GM19025 (cell line): ENCODE measurements around the gene DIABLO.
"Not testable (repeated sequence)": the region's sequence is repeated elsewhere in the genome, so short reads cannot be mapped to it uniquely, and the experiment has no call there.

Experiments
- ATAC-seq: cut with Tn5 transposase; IDR thresholded peaks from one replicate; pipeline ENCODE4 v1.9.1; 2021; ENCODE audit warnings: mild to moderate bottlenecking, low read depth, moderate library complexity; ENCODE audit not compliant: unreplicated experiment

The DIABLO gene

GRCh38 chr12:122190842-122191668, 34.8 kb downstream of the DIABLO start:
- ATAC-seq: no peak

DNA sequence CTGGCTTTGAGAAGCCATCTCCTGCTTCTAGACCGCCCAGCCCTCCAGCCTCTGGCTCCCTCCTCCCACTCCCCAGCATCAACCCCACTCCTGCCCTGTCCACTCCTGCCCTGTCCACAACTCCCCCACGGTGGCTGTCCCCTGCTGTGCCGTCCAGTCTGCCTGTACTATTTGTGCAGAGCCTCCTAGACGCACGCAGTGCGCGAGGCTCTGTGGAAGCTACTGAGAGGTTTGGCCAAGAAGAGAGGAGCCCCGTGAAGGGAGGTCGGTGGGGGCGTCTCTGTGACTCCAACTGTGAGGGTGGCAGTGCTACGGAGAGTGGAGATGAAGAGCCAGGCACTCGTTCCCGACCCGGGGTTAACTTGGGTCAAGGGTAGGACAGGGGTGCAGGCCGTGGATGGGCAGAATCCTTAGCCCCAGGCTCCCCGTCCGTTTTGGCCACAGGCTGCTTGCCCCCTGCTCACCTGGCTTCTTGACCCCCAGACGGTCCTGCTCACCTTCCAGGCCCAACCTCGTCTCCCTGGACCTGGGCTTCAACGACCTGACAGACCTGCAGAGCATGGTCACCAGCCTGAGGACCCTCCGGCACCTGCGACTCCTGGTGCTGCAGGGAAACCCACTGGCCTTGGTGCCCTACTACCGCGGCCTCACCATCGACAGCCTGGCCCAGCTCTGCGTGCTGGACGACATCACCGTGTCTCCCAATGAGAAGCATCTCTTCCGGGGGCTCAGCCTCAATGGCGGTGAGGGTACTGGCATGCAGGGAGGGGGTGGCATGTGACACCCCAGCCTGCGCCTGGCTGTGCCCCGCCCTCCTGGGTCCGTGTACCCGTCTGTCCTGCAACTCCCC, 36.0 kb downstream of the DIABLO start:
- no peak for ATAC-seq

- ATAC-seq: no peak
Observed at GRCh38 chr12:122187466-122187865, 38.4 kb downstream of the DIABLO start.

- no peak for ATAC-seq
Observed at GRCh38 chr12:122185494-122186082, 40.3 kb downstream of the DIABLO start.

DNA sequence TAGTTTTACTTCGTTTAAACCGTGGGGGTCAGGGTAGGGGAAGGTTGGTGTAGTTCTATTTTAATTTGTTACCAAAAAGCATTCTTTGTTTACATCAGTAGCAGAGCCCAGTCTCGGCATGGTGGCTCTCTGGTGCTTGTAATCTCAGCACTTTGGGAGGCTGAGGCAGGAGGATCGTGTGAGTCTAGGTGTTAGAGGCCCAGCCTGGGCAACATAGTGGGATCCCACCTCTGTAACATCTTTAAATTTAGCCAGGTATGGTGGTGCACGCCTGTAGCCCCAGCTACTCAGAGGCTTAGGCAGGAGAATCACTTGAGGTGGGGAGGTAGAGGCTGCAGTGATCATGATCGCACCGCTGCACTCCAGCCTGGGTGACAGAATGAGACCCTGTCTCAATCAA, 40.8 kb downstream of the DIABLO start:
- no peak for ATAC-seq

- ATAC-seq: no peak
Observed at GRCh38 chr12:122184517-122184916, 41.3 kb downstream of the DIABLO start.

DNA sequence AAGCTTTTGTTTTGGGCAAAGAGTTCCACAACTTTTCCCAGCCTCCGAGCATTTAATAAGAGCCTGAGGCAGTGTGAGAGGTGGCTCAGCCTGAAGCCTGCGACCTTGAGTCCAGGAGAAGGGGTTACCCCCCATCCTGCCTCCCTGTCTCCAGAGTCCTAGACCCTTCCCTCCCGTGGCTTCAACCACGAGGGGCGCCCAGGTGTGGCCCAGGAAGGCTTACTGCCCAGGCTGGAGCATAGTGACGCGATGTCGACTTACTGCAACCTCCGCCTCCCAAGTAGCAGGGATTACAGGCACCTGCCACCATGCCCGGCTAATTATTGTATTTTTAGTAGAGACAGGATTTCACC, 42.3 kb downstream of the DIABLO start:
- ATAC-seq: no peak

GRCh38 chr12:122182887-122183587, 42.8 kb downstream of the DIABLO start, which contains the start of gene LRRC43:
TSS of gene LRRC43 (plus strand) at chr12:122183123. CDS start at chr12:122183145, 22 bp downstream.
- no peak for ATAC-seq

GRCh38 chr12:122176473-122176872, 49.4 kb downstream of the DIABLO start:
- not testable (repeated sequence) for ATAC-seq

GRCh38 chr12:122174155-122174845, 51.6 kb downstream of the DIABLO start, which contains the start of gene IL31:
TSS of gene IL31 (minus strand) at chr12:122174221. CDS start at chr12:122174172, 49 bp downstream.
- ATAC-seq: no peak

GRCh38 chr12:122172262-122172939, 53.5 kb downstream of the DIABLO start:
- ATAC-seq: no peak

DNA sequence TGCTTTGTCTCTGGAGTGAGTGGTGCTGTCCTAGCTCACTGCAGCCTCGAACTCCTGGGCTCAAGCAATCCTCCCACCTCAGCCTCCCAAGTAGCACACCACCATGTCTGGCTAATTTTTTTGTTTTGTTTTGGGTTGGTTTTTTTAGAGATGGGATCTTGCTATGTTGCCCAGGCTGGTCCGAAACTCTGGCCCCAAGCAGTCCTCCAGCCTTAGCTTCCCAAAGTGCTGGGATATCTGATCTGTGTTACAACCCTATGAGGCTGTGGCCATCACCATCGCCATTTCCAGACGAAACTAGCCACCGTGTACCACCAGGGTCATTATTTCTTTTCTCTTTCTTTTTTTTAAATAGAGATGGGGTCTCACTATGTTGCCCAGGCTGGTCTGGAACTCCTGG, 54.5 kb downstream of the DIABLO start:
- ATAC-seq: no peak

GRCh38 chr12:122168492-122168891, 57.4 kb downstream of the DIABLO start:
- ATAC-seq: no peak

- no peak for ATAC-seq
Observed at GRCh38 chr12:122167356-122167925, 58.4 kb downstream of the DIABLO start.

DNA sequence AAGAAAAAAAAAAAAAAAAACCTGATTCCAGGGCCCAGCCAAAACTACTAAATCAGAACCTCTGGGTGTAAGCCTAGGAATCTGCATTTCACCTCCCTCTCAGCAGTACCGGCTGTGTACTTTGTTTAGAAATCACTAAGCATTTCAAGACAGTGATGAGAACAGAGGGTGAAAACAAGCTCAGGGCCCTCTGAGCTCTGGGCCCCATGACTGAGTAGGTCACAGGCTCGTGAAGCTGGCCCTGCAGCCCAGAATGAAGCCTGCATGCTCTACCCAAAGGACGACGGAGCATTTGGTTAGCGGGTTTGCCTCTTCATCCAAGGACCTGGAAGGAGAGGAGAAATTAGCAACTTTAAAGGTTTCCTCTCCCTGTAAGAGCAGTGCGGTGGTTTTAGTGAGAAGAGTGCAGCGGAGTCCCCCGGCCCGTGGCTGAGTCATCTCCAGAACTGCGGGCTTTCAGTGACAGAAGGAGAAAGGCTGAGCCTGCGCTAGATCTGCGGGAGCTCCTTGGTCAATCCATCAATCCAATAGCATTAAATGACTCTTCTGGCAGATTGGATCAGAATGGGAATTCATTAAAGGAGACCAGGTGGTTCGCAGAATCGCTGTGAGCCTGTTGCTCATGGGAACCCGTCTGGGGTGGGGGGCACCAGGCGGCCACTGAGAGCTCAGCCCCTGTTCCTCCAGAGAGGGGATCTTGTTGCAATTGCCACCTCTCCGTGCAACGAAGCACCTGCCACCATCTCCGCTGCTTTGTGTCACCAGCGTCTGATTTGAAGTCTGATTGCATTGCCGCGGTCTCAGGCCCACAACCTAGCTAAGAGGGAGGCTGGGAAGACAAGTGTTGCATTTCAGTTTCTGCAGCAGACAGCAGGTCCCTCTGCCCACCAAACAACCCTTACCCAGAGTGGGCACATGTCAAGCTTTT, 59.2 kb downstream of the DIABLO start:
- no peak for ATAC-seq

GRCh38 chr12:122162976-122163375, 62.9 kb downstream of the DIABLO start:
- ATAC-seq: no peak

GRCh38 chr12:122161682-122162081, 64.2 kb downstream of the DIABLO start:
- ATAC-seq: no peak

GRCh38 chr12:122160761-122161160, 65.1 kb downstream of the DIABLO start:
- ATAC-seq: no peak
